Uterus (tissue), 2 donors: ENCODE data around the gene ZNF324.

ENCODE experiments used
- POLR2A ChIP-seq, 2 donors: fragments of 450-650 bp; IDR thresholded peaks; one replicate each; pipeline ENCODE4 v1.6.1; 2016; ENCODE audit warnings: antibody characterized with exemption in 2 of 2, mild to moderate bottlenecking in 1 of 2, moderate library complexity in 1 of 2
- TF ChIP-seq, protein P1 (sequence below), 4 experiments: fragments of 200-600 bp in 2 of 4; fragments of 450-650 bp in 2 of 4; sonication (generic) in 2 of 4; IDR thresholded peaks; one replicate each; pipeline ENCODE4 v1.5.1; 2016 to 2019; ENCODE audit warnings: antibody characterized with exemption in 4 of 4, mild to moderate bottlenecking in 2 of 4, moderate library complexity in 1 of 4

DNA sequence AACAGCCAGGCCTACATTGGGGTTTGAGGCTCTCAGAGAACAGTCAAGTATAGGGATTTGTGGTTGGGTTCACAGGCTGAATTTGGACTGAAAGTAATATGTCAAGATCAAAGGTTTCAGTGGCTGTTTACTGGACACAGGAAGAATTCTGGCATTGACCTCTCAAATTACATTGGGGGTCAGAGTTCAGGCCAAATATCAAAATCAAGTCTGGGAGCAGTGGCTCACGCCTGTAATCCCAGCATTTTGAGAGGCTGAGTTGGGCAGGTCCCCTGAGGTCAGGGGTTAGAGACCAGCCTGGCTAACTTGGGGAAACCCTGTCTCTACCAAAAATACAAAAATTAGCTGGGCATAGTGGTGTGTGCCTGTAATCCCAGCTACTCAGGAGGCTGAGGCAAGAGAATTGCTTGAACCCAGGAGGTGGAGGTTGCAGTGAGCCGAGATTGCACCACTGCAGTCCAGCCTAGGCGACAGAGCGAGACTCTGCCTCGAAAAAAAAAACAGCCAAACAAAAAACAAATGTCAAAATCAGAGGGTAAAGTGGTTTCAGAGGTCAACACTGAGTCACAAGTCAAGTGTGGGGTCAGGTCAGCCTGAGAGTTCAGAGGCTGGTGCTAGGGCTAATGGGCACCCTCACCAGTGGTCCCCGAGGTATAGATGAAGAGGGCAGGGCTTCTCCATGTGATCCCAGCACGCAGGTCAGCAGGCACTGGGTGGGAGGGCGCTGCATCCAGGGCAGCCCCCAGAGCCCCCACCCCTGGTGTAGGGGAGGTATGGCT, 43.4 kb downstream of the ZNF324 start:
- no peak for TF ChIP-seq POLR2A (IDR thresholded peaks at IDR 0.05)
- TF ChIP-seq, protein P1, sequence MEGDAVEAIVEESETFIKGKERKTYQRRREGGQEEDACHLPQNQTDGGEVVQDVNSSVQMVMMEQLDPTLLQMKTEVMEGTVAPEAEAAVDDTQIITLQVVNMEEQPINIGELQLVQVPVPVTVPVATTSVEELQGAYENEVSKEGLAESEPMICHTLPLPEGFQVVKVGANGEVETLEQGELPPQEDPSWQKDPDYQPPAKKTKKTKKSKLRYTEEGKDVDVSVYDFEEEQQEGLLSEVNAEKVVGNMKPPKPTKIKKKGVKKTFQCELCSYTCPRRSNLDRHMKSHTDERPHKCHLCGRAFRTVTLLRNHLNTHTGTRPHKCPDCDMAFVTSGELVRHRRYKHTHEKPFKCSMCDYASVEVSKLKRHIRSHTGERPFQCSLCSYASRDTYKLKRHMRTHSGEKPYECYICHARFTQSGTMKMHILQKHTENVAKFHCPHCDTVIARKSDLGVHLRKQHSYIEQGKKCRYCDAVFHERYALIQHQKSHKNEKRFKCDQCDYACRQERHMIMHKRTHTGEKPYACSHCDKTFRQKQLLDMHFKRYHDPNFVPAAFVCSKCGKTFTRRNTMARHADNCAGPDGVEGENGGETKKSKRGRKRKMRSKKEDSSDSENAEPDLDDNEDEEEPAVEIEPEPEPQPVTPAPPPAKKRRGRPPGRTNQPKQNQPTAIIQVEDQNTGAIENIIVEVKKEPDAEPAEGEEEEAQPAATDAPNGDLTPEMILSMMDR (IDR thresholded peaks at IDR 0.05), result no peak
